IMR-90 (cell line): ENCODE results near the gene TNIP2. TPM values are rescaled to one million over a fixed set of nuclear protein-coding genes. Genes with fewer than 3 reads are reported as not detected.

Experiments used
- ATAC-seq: fragments of 200-7000 bp; cut with Tn5 transposase; 2 replicates; pipeline ENCODE4 v1.9.1; 2020; ENCODE audit warnings: low read depth, mild to moderate bottlenecking, moderate library complexity
- BruUV-seq: library from RNA; stranded (reverse); fragments of 400-500 nt; replicated peaks from 2 replicates; lab custom pipeline; 2021; lab: Mats Ljungman, UMichigan
- CTCF ChIA-PET: fragments of 300-600 bp; formaldehyde crosslinking; extraction: SDS; loops from one replicate; lab custom pipeline; 2021; ENCODE audit warnings: antibody characterized with exemption; lab: Yijun Ruan, JAX
- POLR2A ChIA-PET: fragments of 300-600 bp; sonication (Branson Sonifier 250); formaldehyde crosslinking; loops from one replicate; lab custom pipeline; 2022; ENCODE audit warnings: antibody characterized with exemption; ENCODE audit not compliant: unreplicated experiment; lab: Charles Lee
- DNase-seq: peaks from one replicate; pipeline ENCODE4 v3.0.0; 2013
- H2AFZ ChIP-seq: replicated peaks from 2 replicates; pipeline ENCODE3; 2013; ENCODE audit warnings: low read length, mild to moderate bottlenecking; ENCODE audit not compliant: poor library complexity
- H2AK5ac ChIP-seq: 2 replicates; pipeline ENCODE4 v1.6.1; 2013; ENCODE audit warnings: low read depth, low read length, inconsistent platforms
- H2AK9ac ChIP-seq: replicated peaks from 2 replicates; pipeline ENCODE3; 2013; ENCODE audit warnings: mild to moderate bottlenecking, low read depth, low read length, moderate library complexity; ENCODE audit not compliant: poor library complexity
- H2BK120ac ChIP-seq: 2 replicates; pipeline ENCODE4 v1.6.1; 2013; ENCODE audit warnings: low read depth, low read length, inconsistent platforms
- H2BK15ac ChIP-seq: 3 replicates; pipeline ENCODE4 v1.6.1; 2013; ENCODE audit warnings: low read depth, low read length, inconsistent platforms
- H2BK20ac ChIP-seq: 2 replicates; pipeline ENCODE4 v1.6.1; 2013; ENCODE audit warnings: low read depth, mild to moderate bottlenecking, inconsistent platforms, low read length, moderate library complexity
- H2BK5ac ChIP-seq: 2 replicates; pipeline ENCODE4 v1.6.1; 2013; ENCODE audit warnings: mild to moderate bottlenecking, low read depth, low read length, inconsistent platforms; ENCODE audit not compliant: poor library complexity, severe bottlenecking
- H3K14ac ChIP-seq: replicated peaks from 2 replicates; pipeline ENCODE4 v1.6.1; 2013; ENCODE audit warnings: low read depth, low read length, inconsistent platforms
- H3K18ac ChIP-seq: 2 replicates; pipeline ENCODE4 v1.6.1; 2013; ENCODE audit warnings: low read depth, low read length, control low read depth
- H3K23ac ChIP-seq: 2 replicates; pipeline ENCODE4 v1.6.1; 2013; ENCODE audit warnings: low read depth, low read length, inconsistent platforms
- H3K27ac ChIP-seq: 2 replicates; pipeline ENCODE4 v1.5.1; 2013; ENCODE audit warnings: mild to moderate bottlenecking, control low read depth, low read length; ENCODE audit not compliant: insufficient read depth
- H3K27me3 ChIP-seq: 2 replicates; pipeline ENCODE4 v1.6.1; 2013; ENCODE audit warnings: low read length; ENCODE audit not compliant: control insufficient read depth, insufficient read depth
- H3K36me3 ChIP-seq: 2 replicates; pipeline ENCODE4 v1.6.1; 2013; ENCODE audit warnings: low read length, mixed read lengths; ENCODE audit not compliant: control insufficient read depth, insufficient read depth
- H3K4ac ChIP-seq: 2 replicates; pipeline ENCODE4 v1.6.1; 2013; ENCODE audit warnings: low read depth, low read length, inconsistent platforms
- H3K4me1 ChIP-seq: 2 replicates; pipeline ENCODE4 v1.6.1; 2013; ENCODE audit warnings: low read length, mixed read lengths; ENCODE audit not compliant: control insufficient read depth, insufficient read depth
- H3K4me2 ChIP-seq: 2 replicates; pipeline ENCODE4 v1.6.1; 2013; ENCODE audit warnings: low read depth, mild to moderate bottlenecking, control low read depth, low read length, moderate library complexity
- H3K4me3 ChIP-seq: 2 replicates; pipeline ENCODE4 v1.5.1; 2013; ENCODE audit warnings: low read depth, mild to moderate bottlenecking, control low read depth, low read length, moderate library complexity; ENCODE audit not compliant: insufficient read depth
- H3K56ac ChIP-seq: 2 replicates; pipeline ENCODE4 v1.6.1; 2013; ENCODE audit warnings: low read length, inconsistent platforms; ENCODE audit not compliant: insufficient read depth; ENCODE audit errors: extremely low read depth
- H3K79me1 ChIP-seq, 2 experiments: 2 replicates each; pipeline ENCODE4 v1.6.1; 2013; ENCODE audit warnings: low read length in 2 of 2, inconsistent platforms in 1 of 2, low read depth in 1 of 2
- H3K9ac ChIP-seq: 2 replicates; pipeline ENCODE4 v1.6.1; 2013; ENCODE audit warnings: low read depth, low read length, control low read depth
- H3K9me1 ChIP-seq: 2 replicates; pipeline ENCODE4 v1.6.1; 2013; ENCODE audit warnings: low read length, inconsistent platforms; ENCODE audit not compliant: insufficient read depth
- H3K9me3 ChIP-seq: 2 replicates; pipeline ENCODE4 v1.6.1; 2013; ENCODE audit warnings: low read length; ENCODE audit not compliant: control insufficient read depth, insufficient read depth
- H4K20me1 ChIP-seq: 2 replicates; pipeline ENCODE4 v1.6.1; 2013; ENCODE audit warnings: low read length, inconsistent platforms; ENCODE audit not compliant: insufficient read depth
- H4K5ac ChIP-seq: 2 replicates; pipeline ENCODE4 v1.6.1; 2013; ENCODE audit warnings: mild to moderate bottlenecking, low read depth, low read length, control low read depth
- H4K8ac ChIP-seq, 2 experiments: 2 replicates each; pipeline ENCODE4 v1.6.1; 2013; ENCODE audit warnings: low read depth in 2 of 2, low read length in 2 of 2, control low read depth in 1 of 2, inconsistent platforms in 1 of 2
- H4K91ac ChIP-seq: 2 replicates; pipeline ENCODE4 v1.6.1; 2013; ENCODE audit warnings: low read depth, low read length, inconsistent platforms; ENCODE audit not compliant: insufficient read depth
- BHLHE40 ChIP-seq: fragments of 150-350 bp; IDR thresholded peaks from 2 replicates; pipeline ENCODE4 v1.6.1; 2016; ENCODE audit warnings: mild to moderate bottlenecking, low read depth, low read length
- CEBPB ChIP-seq: IDR thresholded peaks from 2 replicates; pipeline ENCODE4 v1.6.1; 2012; ENCODE audit warnings: low read depth, low read length, improper control_type of control experiment
- CHD1 ChIP-seq: IDR thresholded peaks from 2 replicates; pipeline ENCODE4 v1.6.1; 2012; ENCODE audit warnings: low read depth, low read length, improper control_type of control experiment
- FOS ChIP-seq: fragments of 150-350 bp; IDR thresholded peaks from 2 replicates; pipeline ENCODE4 v1.6.1; 2016; ENCODE audit warnings: low read depth, low read length
- MAFK ChIP-seq: IDR thresholded peaks from 2 replicates; pipeline ENCODE4 v1.6.1; 2012; ENCODE audit warnings: low read depth, low read length, improper control_type of control experiment
- MAZ ChIP-seq: IDR thresholded peaks from 2 replicates; pipeline ENCODE4 v1.6.1; 2012; ENCODE audit warnings: low read depth, mild to moderate bottlenecking, low read length, improper control_type of control experiment, moderate library complexity, borderline replicate concordance
- MXI1 ChIP-seq: IDR thresholded peaks from 2 replicates; pipeline ENCODE4 v1.6.1; 2012; ENCODE audit warnings: low read depth, mild to moderate bottlenecking, low read length, moderate library complexity, borderline replicate concordance
- NFE2L2 ChIP-seq: fragments of 150-350 bp; IDR thresholded peaks from 2 replicates; pipeline ENCODE4 v1.6.1; 2016; ENCODE audit warnings: low read depth, mild to moderate bottlenecking, low read length
- RCOR1 ChIP-seq: IDR thresholded peaks from 2 replicates; pipeline ENCODE4 v1.6.1; 2012; ENCODE audit warnings: mild to moderate bottlenecking, low read length, improper control_type of control experiment; ENCODE audit not compliant: insufficient replicate concordance
- WGBS, 2 experiments: methylation state at CpG; one replicate each; pipeline versions ENCODE4 v1.1.5 to v1.1.7; 2013; ENCODE audit warnings: missing lambda C conversion rate in 2 of 2; ENCODE audit not compliant: insufficient read length in 1 of 2; ENCODE audit errors: extremely low coverage in 2 of 2; 5-methylcytosine and 5-hydroxymethylcytosine counted together
- dilution Hi-C: fragments of 300-500 bp; cut with HindIII; formaldehyde crosslinking; loops from one replicate; pipeline ENCODE4 v1.14.3; 2018; ENCODE audit warnings: low sequenced_read_pairs; ENCODE audit not compliant: unreplicated experiment
- in situ Hi-C: fragments of 300-500 bp; cut with MboI; formaldehyde crosslinking; loops from 3 replicates; pipeline ENCODE4 v1.14.3; 2019; ENCODE audit warnings: low sequenced_read_pairs, inconsistent platforms, mixed read lengths
- intact Hi-C: fragments of 100-400 bp; cut with micrococcal nuclease; formaldehyde crosslinking; loops from 2 replicates; pipeline ENCODE4 v1.10.0; 2022
- polyA plus RNA-seq, 3 experiments: library from polyadenylated mRNA; depleted of rRNA; stranded (reverse); fragments of >200 nt; gene quantifications; 2 replicates each; pipeline ENCODE4 v1.2.3, GENCODE V29; 2012; ENCODE audit warnings: low replicate concordance in 1 of 3
- total RNA-seq: library from RNA; depleted of rRNA; stranded (reverse); fragments of >200 nt; gene quantifications from 2 replicates; pipeline ENCODE4 v1.2.3, GENCODE V29; 2012
- TF ChIP-seq, protein P1 (sequence below): conservative IDR thresholded peaks from 2 replicates; pipeline ENCODE4 v1.5.1; 2012; ENCODE audit warnings: mild to moderate bottlenecking, low read depth, low read length, improper control_type of control experiment

The TNIP2 gene
- total and polyA plus RNA-seq, 2 of the 4 experiments (the other 2 are of a cell fraction), result 33.3 to 38.5 TPM

DNA sequence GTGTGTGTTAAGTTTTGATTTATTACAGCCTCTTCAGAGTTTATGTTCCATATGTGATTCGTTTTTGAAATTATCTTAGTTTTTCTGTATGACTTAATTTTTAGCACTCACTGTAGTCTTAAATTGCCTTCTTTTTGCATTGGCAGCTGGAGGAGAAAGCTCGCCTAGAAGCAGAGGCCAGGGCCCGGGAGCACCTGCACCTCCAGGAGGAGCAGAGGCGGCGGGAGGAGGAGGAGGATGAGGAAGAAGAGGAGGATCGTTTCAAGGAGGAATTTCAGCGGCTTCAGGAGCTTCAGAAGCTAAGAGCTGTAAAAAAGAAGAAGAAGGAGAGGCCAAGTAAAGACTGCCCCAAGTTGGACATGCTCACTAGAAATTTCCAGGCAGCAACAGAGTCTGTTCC, 56.6 kb downstream of the TNIP2 start:
- H3K4me1 ChIP-seq, result no peaks in the 10 kb centered on the region
- H2AFZ ChIP-seq, result no peak overlapping the region
- H2BK5ac ChIP-seq, result no peak overlapping the region
- no TSS peak for BruUV-seq
- H4K20me1 ChIP-seq, result peaks cover 3% of the 10 kb centered on the region; the same call in 1 of the 2 replicates
- dilution Hi-C loops, result no loop called here
- no peak overlapping the region for H2AK5ac ChIP-seq
- H4K91ac ChIP-seq, result no peak overlapping the region
- H3K27me3 ChIP-seq, result no peaks in the 10 kb centered on the region
- no peak overlapping the region for H3K4me2 ChIP-seq
- no peak overlapping the region for H2BK20ac ChIP-seq
- ATAC-seq (no peak), DNase-seq (no peak)
- no peaks in the 10 kb centered on the region for H3K9me3 ChIP-seq
- H3K18ac ChIP-seq, result no peak overlapping the region
- CTCF ChIA-PET, result no interaction called here
- no peak overlapping the region for H2BK15ac ChIP-seq
- H3K56ac ChIP-seq, result no peak overlapping the region
- no peak overlapping the region for H4K5ac ChIP-seq
- peaks cover 7% of the 10 kb centered on the region; the same call in 1 of the 2 replicates for H3K9me1 ChIP-seq
- H3K4me3 ChIP-seq, result no peak overlapping the region
- no peak overlapping the region for H2BK120ac ChIP-seq
- no peak overlapping the region for H3K14ac ChIP-seq
- no peak overlapping the region for H4K8ac ChIP-seq
- peaks cover 16 to 32% of the 10 kb centered on the region in 2 experiments; a peak in 3 of 4 replicates for H3K79me1 ChIP-seq
- no peak overlapping the region for H2AK9ac ChIP-seq
- in situ Hi-C loops, result no loop called here
- H3K9ac ChIP-seq, result no peak overlapping the region
- intact Hi-C loops, result no loop called here
- no peak overlapping the region for H3K4ac ChIP-seq
- no peak overlapping the region for H3K27ac ChIP-seq
- TF ChIP-seq MAFK (no peak), CHD1 (no peak), MAZ (no peak), CEBPB (no peak), RCOR1 (no peak), FOS (no peak), MXI1 (no peak), BHLHE40 (no peak), NFE2L2 (no peak)
- TF ChIP-seq, protein P1, sequence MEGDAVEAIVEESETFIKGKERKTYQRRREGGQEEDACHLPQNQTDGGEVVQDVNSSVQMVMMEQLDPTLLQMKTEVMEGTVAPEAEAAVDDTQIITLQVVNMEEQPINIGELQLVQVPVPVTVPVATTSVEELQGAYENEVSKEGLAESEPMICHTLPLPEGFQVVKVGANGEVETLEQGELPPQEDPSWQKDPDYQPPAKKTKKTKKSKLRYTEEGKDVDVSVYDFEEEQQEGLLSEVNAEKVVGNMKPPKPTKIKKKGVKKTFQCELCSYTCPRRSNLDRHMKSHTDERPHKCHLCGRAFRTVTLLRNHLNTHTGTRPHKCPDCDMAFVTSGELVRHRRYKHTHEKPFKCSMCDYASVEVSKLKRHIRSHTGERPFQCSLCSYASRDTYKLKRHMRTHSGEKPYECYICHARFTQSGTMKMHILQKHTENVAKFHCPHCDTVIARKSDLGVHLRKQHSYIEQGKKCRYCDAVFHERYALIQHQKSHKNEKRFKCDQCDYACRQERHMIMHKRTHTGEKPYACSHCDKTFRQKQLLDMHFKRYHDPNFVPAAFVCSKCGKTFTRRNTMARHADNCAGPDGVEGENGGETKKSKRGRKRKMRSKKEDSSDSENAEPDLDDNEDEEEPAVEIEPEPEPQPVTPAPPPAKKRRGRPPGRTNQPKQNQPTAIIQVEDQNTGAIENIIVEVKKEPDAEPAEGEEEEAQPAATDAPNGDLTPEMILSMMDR, result no peak
- peaks cover 73% of the 10 kb centered on the region for H3K36me3 ChIP-seq
- POLR2A ChIA-PET, result no interaction called here
- WGBS, 2 experiments, result 86% methylated on average over 4 of the region's 7 CpGs; no CpG with 5 or more reads in 1 of the 2 experiments
- no peak overlapping the region for H3K23ac ChIP-seq
